ENCODE results near the gene STX1A.

Gene STX1A

GRCh38 chr7:73718905-73719805 lies at the start of gene STX1A:
TSS of gene STX1A (minus strand) at chr7:73719669. CDS start at chr7:73719631, 38 bp downstream.
- no peak for FAIRE-seq

GRCh38 chr7:73768641-73769480 lies 49.4 kb upstream of the STX1A start:
- FAIRE-seq = no peak

GRCh38 chr7:73766556-73767229 lies 47.2 kb upstream of the STX1A start:
- FAIRE-seq = no peak

GRCh38 chr7:73762659-73762999 lies 43.2 kb upstream of the STX1A start:
- FAIRE-seq = no peak

- FAIRE-seq = no peak
Observed at GRCh38 chr7:73761854-73762658, 42.6 kb upstream of the STX1A start.

GRCh38 chr7:73758581-73759138 lies 39.2 kb upstream of the STX1A start:
- no peak for FAIRE-seq

- no peak for FAIRE-seq
Observed at GRCh38 chr7:73749931-73750776, 30.7 kb upstream of the STX1A start.

- FAIRE-seq = no peak
Observed at GRCh38 chr7:73746378-73746777, 26.9 kb upstream of the STX1A start.

GRCh38 chr7:73742753-73743641 lies 23.5 kb upstream of the STX1A start:
- FAIRE-seq = no peak

GRCh38 chr7:73742338-73742752 lies 22.9 kb upstream of the STX1A start:
- FAIRE-seq = no peak

- FAIRE-seq = no peak
Observed at GRCh38 chr7:73741600-73741999, 22.1 kb upstream of the STX1A start.

GRCh38 chr7:73740771-73741170 lies 21.3 kb upstream of the STX1A start:
- FAIRE-seq = no peak

- FAIRE-seq = no peak
Observed at GRCh38 chr7:73740212-73740611, 20.7 kb upstream of the STX1A start.

GRCh38 chr7:73739387-73739767 lies 19.9 kb upstream of the STX1A start:
- no peak for FAIRE-seq

GRCh38 chr7:73738612-73739386 lies 19.3 kb upstream of the STX1A start, which contains the start of gene ABHD11:
TSS of gene ABHD11 (minus strand) at chr7:73738802. CDS start at chr7:73738770, 32 bp downstream.
- no peak for FAIRE-seq

GRCh38 chr7:73738220-73738611 lies 18.7 kb upstream of the STX1A start:
- no peak for FAIRE-seq

- FAIRE-seq = no peak
Observed at GRCh38 chr7:73737491-73738219, 18.2 kb upstream of the STX1A start.

- no peak for FAIRE-seq
Observed at GRCh38 chr7:73736885-73737284, 17.4 kb upstream of the STX1A start.

All from endometrium (tissue), 2 donors.